ENCODE data around the gene RRAGC. TPM values are rescaled to one million over a fixed set of nuclear protein-coding genes. Genes with fewer than 3 reads are reported as not detected.
"Not testable (repeated sequence)": the region's sequence is repeated elsewhere in the genome, so short reads cannot be mapped to it uniquely, and the experiment has no call there.

RRAGC gene
- polyA plus RNA-seq, 4 donors = 34.1 to 39.9 (median 35.8) TPM

DNA sequence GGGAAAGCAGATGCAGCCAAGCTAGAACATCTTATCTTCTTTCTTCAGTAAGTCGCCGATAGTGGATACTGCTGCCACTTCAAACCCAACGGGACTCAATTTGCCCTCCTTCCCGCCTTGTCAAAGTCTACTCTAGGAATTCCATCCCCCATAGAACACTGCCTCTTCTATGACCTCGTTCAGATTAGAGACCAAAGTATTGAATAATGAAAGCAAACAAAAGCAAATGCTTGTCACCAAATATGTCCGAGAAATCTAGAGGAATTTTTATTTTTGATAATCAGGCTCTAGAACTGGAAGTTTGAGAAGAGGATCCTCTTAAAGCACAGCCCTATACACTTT lies 853 bp upstream of the RRAGC start:
- DNase-seq (ENCODE audit: low read depth in 4 of 4, low spot score in 3 of 4) = no peak

GRCh38 chr1:38858833-38859560 lies 575 bp downstream of the RRAGC start:
- no peak for DNase-seq (ENCODE audit: low read depth in 4 of 4, low spot score in 3 of 4)

DNA sequence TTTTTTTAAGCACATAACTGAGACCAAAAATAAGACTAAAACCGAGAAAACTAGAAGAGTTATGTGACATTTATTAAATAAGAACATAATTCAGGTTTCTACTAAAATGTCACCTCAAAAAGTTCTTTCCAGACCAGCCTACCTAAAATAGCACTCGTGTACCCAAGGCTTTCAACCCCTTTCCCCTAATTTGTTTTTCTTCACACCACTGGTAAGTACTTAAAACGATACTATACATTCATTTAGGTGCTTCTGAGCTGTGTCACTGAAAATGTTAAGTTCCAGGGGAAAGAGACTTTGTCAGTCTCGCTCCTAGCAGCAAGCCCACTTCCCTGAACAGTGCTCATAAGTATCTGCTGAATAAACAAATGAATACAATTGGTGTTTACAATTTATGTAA lies 6.8 kb downstream of the RRAGC start:
- no peak for DNase-seq (ENCODE audit: low read depth in 4 of 4, low spot score in 3 of 4)

GRCh38 chr1:38848071-38848470 lies 11.5 kb downstream of the RRAGC start:
- DNase-seq (ENCODE audit: low read depth in 4 of 4, low spot score in 3 of 4) = no peak

DNA sequence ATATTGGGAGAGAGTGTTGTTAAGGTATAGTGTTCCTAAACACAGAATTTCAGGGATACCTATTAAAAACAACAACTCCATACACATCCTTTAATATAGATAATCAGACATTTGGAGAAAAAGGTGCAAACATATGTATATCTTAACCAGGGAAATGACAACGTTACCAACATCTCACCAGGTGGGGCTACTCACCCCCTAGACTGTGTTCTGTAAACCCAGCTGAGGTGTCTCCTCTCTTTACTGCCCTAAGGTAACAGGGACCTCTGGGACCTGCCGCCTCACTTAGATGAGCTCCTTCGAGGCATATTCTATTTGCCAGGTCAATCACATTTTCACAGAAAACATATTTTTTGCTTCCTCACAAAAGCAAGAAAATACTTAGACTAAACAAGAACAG lies 13.4 kb downstream of the RRAGC start:
- DNase-seq (ENCODE audit: low read depth in 4 of 4, low spot score in 3 of 4) = no peak

- DNase-seq (ENCODE audit: low read depth in 4 of 4, low spot score in 3 of 4) = not testable (repeated sequence)
Measured at GRCh38 chr1:38845088-38845487, 14.5 kb downstream of the RRAGC start.

GRCh38 chr1:38840281-38840680 lies 19.3 kb downstream of the RRAGC start:
- DNase-seq (ENCODE audit: low read depth in 4 of 4, low spot score in 3 of 4) = no peak

DNA sequence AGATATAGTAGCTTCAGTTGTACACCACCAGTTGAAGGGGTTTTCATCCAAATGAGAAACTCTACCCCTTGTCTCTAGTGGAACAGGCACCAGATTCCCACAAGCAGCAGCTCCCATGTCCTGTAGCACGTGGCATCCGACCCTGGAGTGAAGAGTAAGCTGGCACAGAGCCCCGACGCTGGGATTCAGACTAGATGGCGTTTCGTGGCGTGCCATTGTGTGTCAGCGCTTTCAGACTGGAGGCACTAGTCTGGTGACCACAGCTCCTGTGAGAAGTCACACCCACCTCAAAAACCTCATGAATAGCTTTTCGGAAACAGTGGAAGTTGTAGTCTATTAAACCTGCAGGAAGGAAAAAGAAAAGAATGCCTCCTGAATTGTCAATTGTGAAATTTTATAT lies 20.2 kb downstream of the RRAGC start:
- DNase-seq (ENCODE audit: low read depth in 4 of 4, low spot score in 3 of 4) = no peak

DNA sequence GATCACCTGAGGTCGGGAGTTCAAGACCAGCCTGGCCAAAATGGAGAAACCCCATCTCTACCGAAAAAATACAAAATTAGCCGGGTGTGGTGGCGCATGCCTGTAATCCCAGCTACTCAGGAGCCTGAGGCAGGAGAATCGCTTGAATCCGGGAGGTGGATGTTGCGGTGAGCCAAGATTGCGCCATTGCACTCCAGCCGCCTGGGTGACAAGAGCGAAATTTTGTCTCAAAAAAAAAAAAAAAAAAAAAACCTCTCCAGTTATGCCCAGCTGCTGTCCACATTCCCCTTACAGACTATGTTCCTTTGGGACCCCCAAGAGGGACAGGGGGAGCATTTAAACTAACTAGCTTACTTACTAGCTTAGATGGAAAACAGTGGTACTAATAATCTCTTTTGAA lies 23.3 kb downstream of the RRAGC start:
- not testable (repeated sequence) for DNase-seq (ENCODE audit: low read depth in 4 of 4, low spot score in 3 of 4)

GRCh38 chr1:38834937-38835827 lies 24.4 kb downstream of the RRAGC start:
- DNase-seq (ENCODE audit: low read depth in 4 of 4, low spot score in 3 of 4) = peak in 3 of 4 donors; percentile 65 to 82 (median 73)

DNA sequence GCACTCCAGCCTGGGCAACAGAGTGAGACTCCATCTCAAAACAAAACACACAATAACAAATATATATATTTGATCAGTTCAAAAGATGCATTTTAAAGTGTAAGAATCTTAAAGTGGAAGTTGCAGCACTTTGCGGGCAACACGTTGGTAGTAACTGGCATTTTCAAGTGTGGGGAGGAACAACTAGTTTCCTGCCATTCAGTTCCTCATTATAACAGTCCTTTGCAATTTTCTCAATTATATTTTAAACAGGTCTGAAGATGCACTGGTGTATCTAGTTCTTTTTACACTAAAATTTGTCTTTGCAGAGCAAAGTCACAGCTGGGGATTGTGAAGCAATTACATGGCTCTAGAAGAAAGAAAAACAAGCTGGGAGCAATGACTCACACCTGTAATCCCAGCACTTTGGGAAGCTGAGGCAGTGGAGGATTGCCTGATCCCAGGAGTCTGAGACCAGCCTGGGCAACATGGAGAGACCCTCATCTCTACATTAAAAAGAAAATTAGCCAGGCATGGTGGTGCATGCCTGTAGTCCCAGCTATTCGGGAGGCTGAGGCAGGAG lies 25.3 kb downstream of the RRAGC start:
- DNase-seq (ENCODE audit: low read depth in 4 of 4, low spot score in 3 of 4) = no peak

DNA sequence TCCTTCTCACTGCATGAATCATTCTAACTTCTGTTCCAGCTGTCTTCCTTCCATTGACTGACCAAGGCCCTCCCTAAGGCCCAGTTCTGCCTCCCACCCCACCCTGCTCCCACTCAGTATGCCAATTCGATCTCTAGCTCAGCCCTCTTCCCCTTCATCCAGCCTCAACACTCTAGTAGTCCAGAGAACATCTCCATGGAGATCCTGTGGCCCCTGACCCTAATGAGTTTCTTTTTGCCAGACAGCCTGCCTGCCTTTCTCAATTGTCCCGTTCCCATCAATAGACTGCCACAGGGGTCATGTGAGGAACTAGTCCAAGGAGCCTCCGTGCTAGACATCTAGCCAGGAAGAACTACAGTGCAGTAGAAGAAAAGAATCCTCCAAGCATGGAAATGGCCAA lies 26.4 kb downstream of the RRAGC start:
- no peak for DNase-seq (ENCODE audit: low read depth in 4 of 4, low spot score in 3 of 4)

DNA sequence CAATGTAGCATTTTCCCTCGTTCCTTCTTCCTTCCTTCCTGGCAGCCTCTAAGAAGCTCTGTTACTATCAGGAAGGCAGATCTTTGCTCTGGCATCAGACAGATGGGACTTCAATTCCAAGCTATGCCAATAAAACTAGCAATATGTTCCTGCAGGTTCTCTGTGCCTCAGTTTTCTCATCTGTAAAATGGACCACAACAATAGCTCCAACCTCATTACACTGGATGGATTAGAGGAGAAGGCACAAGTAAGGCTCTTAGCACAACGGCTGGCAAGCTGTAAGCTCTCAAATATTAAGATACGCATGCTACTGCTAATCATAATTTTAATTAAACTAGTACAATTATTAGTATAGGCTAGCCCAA lies 27.2 kb downstream of the RRAGC start:
- DNase-seq (ENCODE audit: low read depth in 4 of 4, low spot score in 3 of 4) = no peak

DNA sequence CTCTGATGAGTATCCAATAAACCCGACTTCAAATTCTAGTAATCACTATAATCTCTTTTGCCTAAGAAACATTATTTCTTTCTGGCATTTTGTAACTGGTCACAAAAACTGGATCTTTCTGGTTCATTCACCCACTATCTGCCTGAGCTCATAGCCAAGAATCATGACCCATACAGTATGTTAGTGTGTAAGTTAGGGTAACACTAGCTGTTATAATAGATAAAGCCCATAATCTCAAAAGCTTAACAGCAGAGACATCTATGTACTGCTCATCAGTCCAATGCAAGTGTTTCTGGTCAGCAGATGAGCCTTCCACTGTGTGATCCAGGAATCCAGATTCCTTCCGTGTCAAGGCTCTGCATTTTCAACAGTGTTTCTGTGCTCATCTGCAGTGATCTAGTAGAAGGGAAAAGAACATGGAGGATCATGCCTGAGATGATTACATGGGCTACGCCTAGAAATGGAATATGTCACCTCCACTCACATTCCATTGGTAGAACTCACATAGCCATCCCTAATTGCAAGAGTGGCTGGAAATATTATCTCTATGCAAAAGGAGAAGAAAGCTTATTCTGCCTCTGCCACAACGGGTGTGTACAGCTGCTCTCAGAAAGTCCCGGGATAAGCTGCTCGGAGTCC lies 27.7 kb downstream of the RRAGC start:
- no peak for DNase-seq (ENCODE audit: low read depth in 4 of 4, low spot score in 3 of 4)

DNA sequence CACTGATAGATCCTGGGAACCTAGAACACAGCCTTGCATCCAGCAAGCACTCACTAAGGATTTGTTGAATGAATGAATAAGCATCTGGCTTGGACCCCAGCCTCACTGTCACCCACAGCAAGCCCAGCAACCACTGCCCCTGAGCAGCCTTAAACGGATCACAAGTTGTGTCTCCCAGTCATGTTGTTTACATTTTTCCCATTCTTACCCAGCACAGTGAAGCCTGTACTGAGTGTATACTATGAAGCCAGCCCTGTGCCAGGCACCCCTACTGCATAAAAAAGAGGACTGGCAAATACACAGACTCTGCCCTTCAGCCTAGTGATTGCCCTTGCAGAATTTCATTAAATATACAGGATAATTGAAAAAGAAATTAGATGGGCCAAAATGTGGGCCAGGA lies 30.2 kb downstream of the RRAGC start:
- no peak for DNase-seq (ENCODE audit: low read depth in 4 of 4, low spot score in 3 of 4)

- no peak for DNase-seq (ENCODE audit: low read depth in 4 of 4, low spot score in 3 of 4)
Measured at GRCh38 chr1:38827318-38827717, 32.3 kb downstream of the RRAGC start.

GRCh38 chr1:38826886-38827285 lies 32.7 kb downstream of the RRAGC start:
- DNase-seq (ENCODE audit: low read depth in 4 of 4, low spot score in 3 of 4) = no peak

DNA sequence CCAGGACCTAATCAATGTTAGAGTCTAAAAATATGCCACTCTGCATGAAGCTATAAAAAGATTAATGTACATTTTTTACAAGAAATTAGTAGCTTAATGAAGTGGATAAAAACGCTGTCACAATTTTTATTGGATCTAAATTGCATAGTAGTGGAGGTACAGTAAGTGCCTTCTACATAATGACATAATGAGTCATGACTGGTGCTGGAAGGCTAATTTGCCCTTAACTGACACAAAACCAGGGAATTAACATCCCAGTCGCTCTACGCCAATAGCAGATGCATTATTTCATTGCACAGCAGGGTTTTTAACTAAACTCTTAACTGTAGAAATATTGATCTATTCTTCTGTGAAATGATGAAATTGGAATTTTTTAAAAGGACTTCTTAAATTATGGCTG lies 33.3 kb downstream of the RRAGC start:
- no peak for DNase-seq (ENCODE audit: low read depth in 4 of 4, low spot score in 3 of 4)

GRCh38 chr1:38820860-38821259 lies 38.7 kb downstream of the RRAGC start:
- DNase-seq (ENCODE audit: low read depth in 4 of 4, low spot score in 3 of 4) = no peak

- no peak for DNase-seq (ENCODE audit: low read depth in 4 of 4, low spot score in 3 of 4)
Measured at GRCh38 chr1:38819516-38819915, 40.1 kb downstream of the RRAGC start.

DNA sequence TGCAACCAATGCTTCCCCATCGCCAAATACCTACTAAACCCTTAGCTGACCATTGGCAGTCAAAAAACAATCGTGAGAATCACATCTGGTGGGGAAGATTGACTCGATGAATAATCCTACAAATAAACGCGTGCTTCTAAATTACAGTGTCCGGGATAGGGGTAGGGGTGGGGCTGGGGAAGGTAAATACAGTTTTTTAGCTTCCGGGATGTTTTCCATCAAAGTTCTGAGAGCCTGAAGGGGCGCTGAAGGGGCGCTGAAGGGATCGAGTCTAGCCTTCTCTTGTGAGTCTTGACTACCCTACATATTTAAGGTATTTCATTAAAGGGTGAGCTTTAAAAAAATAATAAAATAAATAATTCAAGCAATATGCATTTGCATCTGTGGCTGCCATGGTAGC lies 40.5 kb downstream of the RRAGC start:
- DNase-seq (ENCODE audit: low read depth in 4 of 4, low spot score in 3 of 4) = no peak

All from left renal pelvis (tissue), 4 donors.